GM11168 (cell line): ENCODE results near the gene GNPTAB.

Experiments used
- in situ Hi-C: fragments of 300-500 bp; cut with MboI; formaldehyde crosslinking; loops from one replicate; pipeline ENCODE4 v1.12.0; 2022; ENCODE audit warnings: low sequenced_read_pairs; ENCODE audit not compliant: unreplicated experiment

GNPTAB gene

GRCh38 chr12:101707131-101707782 is 123.5 kb downstream of the GNPTAB start:
- in situ Hi-C loops: no loop called here

DNA sequence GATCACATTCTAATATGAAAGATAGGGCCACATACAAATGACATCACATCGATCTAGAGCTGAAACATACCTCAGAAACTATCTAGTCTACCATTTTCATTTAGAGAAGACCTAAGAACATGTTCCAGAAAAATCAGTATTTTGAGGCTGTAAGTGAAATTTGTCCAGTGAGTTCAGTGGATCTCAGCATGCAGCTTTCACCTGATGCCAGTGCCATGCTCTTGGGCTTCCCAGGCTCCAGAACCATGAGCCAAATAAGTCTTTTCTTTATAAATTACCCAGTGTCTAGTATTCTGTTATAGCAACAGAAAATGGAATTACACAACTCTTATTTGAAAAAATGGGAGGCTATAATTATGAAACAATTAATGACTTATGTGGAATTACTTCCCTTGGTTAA is 124.4 kb downstream of the GNPTAB start:
- in situ Hi-C loops: no loop called here

GRCh38 chr12:101703487-101703886 is 127.3 kb downstream of the GNPTAB start:
- in situ Hi-C loops: no loop called here

DNA sequence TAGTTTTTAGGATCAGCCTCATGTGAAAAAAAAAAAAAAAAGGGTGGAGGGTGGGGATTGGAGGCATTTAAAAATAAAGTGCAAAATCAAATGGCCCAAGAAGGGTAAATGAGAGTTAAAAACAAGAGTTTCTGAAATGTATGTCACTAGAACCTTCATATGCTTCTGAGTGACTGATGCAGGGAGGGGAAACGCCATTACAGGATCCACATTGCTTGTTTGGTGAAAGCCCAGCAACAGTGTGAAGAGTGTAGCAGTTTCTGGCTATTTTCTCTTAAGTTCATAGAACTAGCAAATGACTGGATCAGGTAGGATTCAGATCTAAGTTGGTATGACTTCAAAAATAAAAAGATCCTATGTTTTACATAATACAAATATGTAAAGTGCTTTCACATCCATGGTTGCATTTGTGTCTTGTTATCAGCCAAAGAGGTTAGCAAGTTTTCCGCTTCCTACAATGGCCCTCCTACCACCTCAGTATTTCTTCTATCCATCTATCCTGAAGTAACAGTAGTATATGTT is 130.4 kb downstream of the GNPTAB start:
- in situ Hi-C loops: no loop called here

GRCh38 chr12:101698800-101699347 is 131.9 kb downstream of the GNPTAB start:
- in situ Hi-C loops: no loop called here

GRCh38 chr12:101697930-101698799 is 132.6 kb downstream of the GNPTAB start:
- in situ Hi-C loops: no loop called here

GRCh38 chr12:101697197-101697929 is 133.4 kb downstream of the GNPTAB start, which contains the start of gene CHPT1:
Gene CHPT1, plus strand, starts transcription at chr12:101697640. Its CDS starts 222 bp downstream, at chr12:101697862.
- in situ Hi-C loops: no loop called here

DNA sequence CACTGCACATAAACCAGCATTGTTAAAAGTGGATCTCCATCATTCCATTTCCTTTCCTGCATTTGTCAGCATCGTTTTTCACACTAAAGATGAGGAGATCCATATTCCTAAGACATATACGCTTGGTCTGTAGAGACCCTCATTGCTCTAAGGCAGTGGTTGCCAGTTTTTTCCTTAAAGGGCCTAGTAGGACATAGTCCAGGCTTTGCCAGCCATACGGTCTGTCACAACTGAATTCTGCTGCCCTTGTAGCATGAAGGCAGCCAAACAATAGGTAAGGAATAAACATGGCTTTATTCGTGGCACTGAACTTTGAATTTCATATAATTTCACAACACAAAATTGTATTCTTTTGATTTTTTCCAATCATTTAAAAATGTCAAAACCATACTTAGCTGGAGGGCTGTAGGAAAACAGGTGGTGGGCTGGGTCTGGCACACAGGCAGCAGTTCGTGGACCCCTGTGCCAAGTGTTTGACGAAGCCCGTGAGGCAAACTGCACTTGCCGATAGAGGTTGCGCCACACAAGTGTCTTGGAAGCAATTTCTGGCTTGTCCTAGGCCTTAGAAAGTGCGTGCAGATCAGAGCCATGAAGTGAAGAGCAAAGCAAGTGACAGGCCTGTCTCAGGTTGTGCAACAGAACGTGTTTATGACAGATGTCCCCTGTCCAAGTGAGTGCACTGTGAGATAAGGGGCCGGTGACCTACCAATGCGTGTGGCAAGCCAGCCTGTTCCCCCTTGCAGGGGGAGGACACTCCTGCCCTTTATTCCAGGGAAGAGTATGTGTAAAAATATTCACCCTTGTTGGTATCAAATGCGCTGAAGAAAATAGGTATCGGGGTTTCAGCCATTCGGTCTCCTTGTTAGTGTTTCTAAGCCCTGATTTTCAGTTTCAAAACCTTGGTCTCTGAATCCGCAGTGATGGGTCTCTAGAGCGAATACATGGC is 134.2 kb downstream of the GNPTAB start:
- in situ Hi-C loops: no loop called here

DNA sequence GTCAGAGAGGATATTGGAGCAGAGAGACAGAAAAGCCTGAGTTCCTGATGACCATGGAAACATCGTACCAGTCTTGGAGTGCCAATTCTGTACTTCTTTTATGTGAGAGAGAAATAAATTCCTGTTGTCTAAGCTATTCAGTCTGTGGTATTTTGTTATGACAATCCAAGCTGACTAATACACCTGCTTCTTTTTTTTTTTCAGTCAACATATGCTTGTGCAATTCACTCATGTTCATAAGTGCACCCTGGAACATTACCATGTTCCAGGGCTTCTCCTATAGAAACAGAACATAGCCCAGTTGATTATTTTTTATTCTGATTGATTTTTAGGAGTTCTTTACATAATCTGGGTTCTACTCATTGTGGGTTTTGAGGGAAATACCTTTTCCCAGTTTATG is 135.1 kb downstream of the GNPTAB start:
- in situ Hi-C loops: no loop called here
